Measurements from ENCODE around the gene FABP6. TPM values are rescaled to one million over a fixed set of nuclear protein-coding genes. Genes with fewer than 3 reads are reported as not detected.
A peak's percentile ranks its signal among the peaks of the same experiment; 100 is the strongest.

FABP6 gene
- total RNA-seq, 1 experiment from 2014 or later = 0.52 TPM

GRCh38 chr5:160272889-160273288, 43.6 kb downstream of the FABP6 start:
- Histone ChIP-seq H3K36me3 (ENCODE audit: insufficient read depth, low read length, poor library complexity, severe bottlenecking) (no peaks in the 10 kb centered on the region), H3K27me3 (replicated peaks; ENCODE audit: insufficient read depth, low read depth, low read length, poor library complexity) (no peaks in the 10 kb centered on the region), H3K9me3 (ENCODE audit: low read depth, low read length, poor library complexity, severe bottlenecking) (no peaks in the 10 kb centered on the region), H3K4me3 (ENCODE audit: low read depth, low read length, poor library complexity, severe bottlenecking) (no peak overlapping the region), H3K27ac (ENCODE audit: low read depth, low read length, poor library complexity, severe bottlenecking) (peak overlapping the region; percentile 92), H3K4me1 (ENCODE audit: insufficient read depth, low read length, poor library complexity, severe bottlenecking) (peaks cover 49% of the 10 kb centered on the region)
- no peak for DNase-seq (ENCODE audit: low spot score)
- no peak for TF ChIP-seq CTCF (conservative IDR thresholded peaks at IDR 0.05; ENCODE audit: low read depth, low read length)
- no peak for TF ChIP-seq EZH2 (IDR thresholded peaks at IDR 0.05; ENCODE audit: borderline replicate concordance, low read depth, low read length, poor library complexity, severe bottlenecking)
- POLR2A ChIA-PET (ENCODE audit: low non-redundant PET) = no interaction called here
- no TSS peak for BruUV-seq (replicated peaks)
- CTCF ChIA-PET = interaction anchor here (0.6 kb wide), 1 partner anchor 40 kb away, joined by 3 read pairs; no protein-coding TSS in a partner anchor
- intact Hi-C loops (cut with micrococcal nuclease; ENCODE audit: unreplicated experiment) = no loop called here

DNA sequence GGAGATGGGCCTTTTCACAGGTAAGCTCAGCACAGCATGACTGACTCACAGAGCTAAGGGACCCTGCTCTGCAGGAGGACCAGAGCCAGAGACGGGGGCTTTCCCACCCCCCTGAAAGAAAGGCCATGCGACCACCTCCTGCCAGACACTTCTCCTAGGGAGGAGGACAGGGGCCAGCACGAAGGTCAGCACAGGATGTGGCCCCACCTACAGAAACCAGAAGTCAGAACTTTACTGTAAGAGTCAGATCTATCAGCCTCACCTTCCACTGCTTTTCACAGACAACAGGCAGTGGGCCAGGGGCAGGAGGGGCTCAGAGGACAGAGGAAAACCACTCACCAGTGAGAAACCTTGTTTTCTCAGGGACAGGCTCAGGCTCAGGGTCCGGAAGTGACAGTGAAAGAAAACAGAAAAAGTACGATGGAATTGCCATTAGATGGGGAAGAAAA, 45.2 kb downstream of the FABP6 start:
- POLR2A ChIA-PET (ENCODE audit: low non-redundant PET) = no interaction called here
- H3K27ac ChIP-seq (ENCODE audit: low read depth, low read length, poor library complexity, severe bottlenecking) = no peak overlapping the region
- peaks cover 44% of the 10 kb centered on the region for H3K4me1 ChIP-seq (ENCODE audit: insufficient read depth, low read length, poor library complexity, severe bottlenecking)
- TF ChIP-seq CTCF (conservative IDR thresholded peaks at IDR 0.05; ENCODE audit: low read depth, low read length) = no peak
- TF ChIP-seq EZH2 (IDR thresholded peaks at IDR 0.05; ENCODE audit: borderline replicate concordance, low read depth, low read length, poor library complexity, severe bottlenecking) = no peak
- no peaks in the 10 kb centered on the region for H3K9me3 ChIP-seq (ENCODE audit: low read depth, low read length, poor library complexity, severe bottlenecking)
- no peak overlapping the region for H3K4me3 ChIP-seq (ENCODE audit: low read depth, low read length, poor library complexity, severe bottlenecking)
- no peak for DNase-seq (ENCODE audit: low spot score)
- no peaks in the 10 kb centered on the region for H3K36me3 ChIP-seq (ENCODE audit: insufficient read depth, low read length, poor library complexity, severe bottlenecking)
- intact Hi-C loops (cut with micrococcal nuclease; ENCODE audit: unreplicated experiment) = no loop called here
- no TSS peak for BruUV-seq (replicated peaks)
- CTCF ChIA-PET = interaction anchor here (0.6 kb wide), 1 partner anchor 77 kb away, joined by 7 read pairs; no protein-coding TSS in a partner anchor
- H3K27me3 ChIP-seq (replicated peaks; ENCODE audit: insufficient read depth, low read depth, low read length, poor library complexity) = no peaks in the 10 kb centered on the region

- POLR2A ChIA-PET (ENCODE audit: low non-redundant PET) = interaction anchor here (0.6 kb wide), 1 partner anchor 15 kb away, joined by 3 read pairs; no protein-coding TSS in a partner anchor
- DNase-seq (ENCODE audit: low spot score) = no peak
- Histone ChIP-seq H3K36me3 (ENCODE audit: insufficient read depth, low read length, poor library complexity, severe bottlenecking) (no peaks in the 10 kb centered on the region), H3K4me1 (ENCODE audit: insufficient read depth, low read length, poor library complexity, severe bottlenecking) (peaks cover 20% of the 10 kb centered on the region), H3K9me3 (ENCODE audit: low read depth, low read length, poor library complexity, severe bottlenecking) (no peaks in the 10 kb centered on the region), H3K27ac (ENCODE audit: low read depth, low read length, poor library complexity, severe bottlenecking) (no peak overlapping the region), H3K4me3 (ENCODE audit: low read depth, low read length, poor library complexity, severe bottlenecking) (no peak overlapping the region), H3K27me3 (replicated peaks; ENCODE audit: insufficient read depth, low read depth, low read length, poor library complexity) (no peaks in the 10 kb centered on the region)
- intact Hi-C loops (cut with micrococcal nuclease; ENCODE audit: unreplicated experiment) = no loop called here
- CTCF ChIA-PET = no interaction called here
- BruUV-seq (replicated peaks) = no TSS peak
- TF ChIP-seq CTCF (conservative IDR thresholded peaks at IDR 0.05; ENCODE audit: low read depth, low read length) (no peak), EZH2 (IDR thresholded peaks at IDR 0.05; ENCODE audit: borderline replicate concordance, low read depth, low read length, poor library complexity, severe bottlenecking) (no peak)
Observed at GRCh38 chr5:160278343-160278742, 49.0 kb downstream of the FABP6 start.
